K562 (cell line): ENCODE data around the gene GNG14. TPM values are rescaled to one million over a fixed set of nuclear protein-coding genes. Genes with fewer than 3 reads are reported as not detected.

Experiments used
- ATAC-seq: fragments of 200-7000 bp; cut with Tn5 transposase; 3 replicates; pipeline ENCODE4 v1.9.1; 2020; ENCODE audit warnings: moderate library complexity
- BruUV-seq: library from RNA; stranded (reverse); fragments of 400-500 nt; replicated peaks from 2 replicates; lab custom pipeline; 2021; lab: Mats Ljungman, UMichigan
- CTCF ChIA-PET: fragments of 300-600 bp; formaldehyde crosslinking; extraction: SDS; loops from one replicate; lab custom pipeline; 2021; ENCODE audit warnings: low intra/inter-chr PET ratio; lab: Yijun Ruan, JAX
- POLR2A ChIA-PET: fragments of 300-600, 350-650 bp; sonication (Branson Sonifier 250); formaldehyde crosslinking; extraction: SDS; loops from one replicate; lab custom pipeline; 2021; ENCODE audit warnings: antibody characterized with exemption, inconsistent platforms; lab: Yijun Ruan, JAX
- DNase-seq, 4 experiments: peaks; one replicate each; pipeline versions ENCODE4 v3.0.0 to v3.0.0-alpha.2; 2011 to 2018; ENCODE audit warnings: low spot score in 3 of 4, mixed read lengths in 3 of 4; ENCODE audit errors: extremely low read depth in 1 of 4
- FAIRE-seq: peaks from 2 replicates; lab custom pipeline; 2011; peaks lifted over from hg19 to GRCh38; lab: Jason Lieb, UNC
- H2AFZ ChIP-seq: 2 replicates; pipeline ENCODE4 v1.6.0; 2011; ENCODE audit warnings: low read depth, low read length, control low read depth, inconsistent platforms
- H3K27ac ChIP-seq: fragments of 200-600 bp; 3 replicates; pipeline ENCODE4 v1.8.0; 2011; ENCODE audit warnings: low read depth, mild to moderate bottlenecking, control low read depth, inconsistent platforms, low read length, moderate library complexity, mixed read lengths; ENCODE audit errors: extremely low read depth
- H3K27me3 ChIP-seq, 2 experiments: fragments of 300-600 bp in 1 of 2; 2 replicates in 1 of 2; 3 replicates in 1 of 2; pipeline versions ENCODE4 v1.6.0 to v1.8.0; 2011; ENCODE audit warnings: inconsistent platforms in 2 of 2, low read length in 2 of 2, mild to moderate bottlenecking in 1 of 2, mixed read lengths in 1 of 2, moderate library complexity in 1 of 2; ENCODE audit not compliant: control insufficient read depth in 2 of 2, insufficient read depth in 2 of 2
- H3K36me3 ChIP-seq: fragments of 300-600 bp; 3 replicates; pipeline ENCODE4 v1.8.0; 2011; ENCODE audit warnings: mild to moderate bottlenecking, low read length, inconsistent platforms; ENCODE audit not compliant: control insufficient read depth, insufficient read depth
- H3K4me1 ChIP-seq, 2 experiments: fragments of 200-600 bp in 1 of 2; replicated peaks in 1 of 2; 2 replicates in 1 of 2; 3 replicates in 1 of 2; pipeline versions ENCODE4 v1.5.1 to v1.8.0; 2011; ENCODE audit warnings: inconsistent platforms in 2 of 2, low read length in 2 of 2, mild to moderate bottlenecking in 1 of 2, mixed read lengths in 1 of 2, moderate library complexity in 1 of 2; ENCODE audit not compliant: control insufficient read depth in 2 of 2, insufficient read depth in 2 of 2
- H3K4me2 ChIP-seq: 2 replicates; pipeline ENCODE4 v1.6.1; 2011; ENCODE audit warnings: low read length, control low read depth, inconsistent platforms, mixed read lengths; ENCODE audit not compliant: insufficient read depth
- H3K4me3 ChIP-seq: fragments of 200-600 bp; sonication (generic), shearing (Covaris generic); 2 replicates; pipeline ENCODE4 v1.5.1; 2016; ENCODE audit warnings: control low read depth, inconsistent platforms
- H3K79me2 ChIP-seq: fragments of 200-600 bp; 3 replicates; pipeline ENCODE4 v1.8.0; 2011; ENCODE audit warnings: low read length, inconsistent platforms; ENCODE audit not compliant: control insufficient read depth, insufficient read depth
- H3K9ac ChIP-seq, 2 experiments: 2 replicates each; pipeline versions ENCODE4 v1.6.0 to v1.6.1; 2011; ENCODE audit warnings: low read depth in 2 of 2, low read length in 2 of 2, control low read depth in 1 of 2, inconsistent platforms in 1 of 2, mild to moderate bottlenecking in 1 of 2, mixed read lengths in 1 of 2; ENCODE audit not compliant: insufficient read depth in 1 of 2
- H3K9me1 ChIP-seq: one replicate; pipeline ENCODE4 v1.6.0; 2011; ENCODE audit warnings: inconsistent platforms, mild to moderate bottlenecking, low read length, moderate library complexity; ENCODE audit not compliant: control insufficient read depth, insufficient read depth
- H3K9me3 ChIP-seq: replicated peaks from 2 replicates; pipeline ENCODE4 v1.5.1; 2011; ENCODE audit warnings: low read depth, low read length, inconsistent platforms; ENCODE audit not compliant: control insufficient read depth, insufficient read depth
- H4K20me1 ChIP-seq: replicated peaks from 2 replicates; pipeline ENCODE4 v1.6.1; 2011; ENCODE audit warnings: low read length, inconsistent platforms, mixed read lengths; ENCODE audit not compliant: control insufficient read depth, insufficient read depth
- L3MBTL2 ChIP-seq: fragments of 450-650 bp; IDR thresholded peaks from 2 replicates; pipeline ENCODE4 v1.6.1; 2016; ENCODE audit warnings: mild to moderate bottlenecking, moderate library complexity
- SOX6 ChIP-seq: fragments of 450-650 bp; IDR thresholded peaks from 2 replicates; pipeline ENCODE4 v1.6.1; 2014; ENCODE audit warnings: mild to moderate bottlenecking
- WGBS: fragments of 100-300 bp; shearing (Covaris generic); methylation state at CpG from one replicate; pipeline ENCODE4 v1.1.6; 2016; ENCODE audit warnings: low coverage, mixed read lengths; ENCODE audit not compliant: insufficient coverage; ENCODE audit errors: missing lambda C conversion rate; 5-methylcytosine and 5-hydroxymethylcytosine counted together
- in situ Hi-C: fragments of 300-500 bp; cut with MboI; formaldehyde crosslinking; loops from 4 replicates; pipeline ENCODE4 v1.15.0; 2018; ENCODE audit warnings: inconsistent platforms, mixed read lengths
- intact Hi-C: fragments of 100-400 bp; cut with micrococcal nuclease; formaldehyde crosslinking; loops from 2 replicates; pipeline ENCODE4 v1.14.2; 2022
- polyA plus RNA-seq, 8 experiments: library from polyadenylated mRNA; depleted of rRNA in 4 of 8; stranded (reverse) in 5 of 8; unstranded in 3 of 8; fragments of >200 nt; fragmentation: Nextera tagmentation in 2 of 8; fragmentation: Illumina TruSeq in 1 of 8; extraction: Ambion mirVana in 2 of 8; extraction: Trizol in 1 of 8; gene quantifications; 2 replicates each; pipeline versions ENCODE4 v1.2.1 to v1.2.3, GENCODE V29; 2011 to 2014; ENCODE audit warnings: inconsistent platforms in 1 of 8, missing spikeins in 1 of 8
- total RNA-seq, 7 experiments: library from RNA; depleted of rRNA in 6 of 7; stranded (reverse); fragments of >200 nt in 6 of 7; fragmentation: Illumina TruSeq in 2 of 7; extraction: Trizol in 2 of 7; gene quantifications; 2 replicates each; pipeline versions ENCODE4 v1.2.1 to v1.2.3, GENCODE V29; 2011 to 2021; ENCODE audit warnings: low replicate concordance in 1 of 7
- TF ChIP-seq, protein P1 (sequence below): sonication (generic); formaldehyde crosslinking; IDR thresholded peaks from 2 replicates; pipeline ENCODE4 v1.8.1; 2023; ENCODE audit warnings: mild to moderate bottlenecking, missing genetic modification reagents

GNG14 gene
- total and polyA plus RNA-seq, 9 of the 15 experiments (the other 6 are each of a cell fraction or from before 2014, with no cell fraction given): not detected

GRCh38 chr19:12689581-12690216 is 1.9 kb downstream of the GNG14 start:
- no peak overlapping the region for H3K27ac ChIP-seq
- peaks cover 46% of the 10 kb centered on the region; the same call in 2 of the 3 replicates for H3K36me3 ChIP-seq
- H3K9me3 ChIP-seq: no peaks in the 10 kb centered on the region
- CTCF ChIA-PET: no interaction called here
- H3K9me1 ChIP-seq: no peaks in the 10 kb centered on the region
- no TSS peak for BruUV-seq
- no peak overlapping the region for H3K4me2 ChIP-seq
- H3K4me1 ChIP-seq: peaks cover 0 to 36% of the 10 kb centered on the region in 2 experiments; a peak in 2 of 5 replicates
- no peak overlapping the region for H3K4me3 ChIP-seq
- TF ChIP-seq L3MBTL2: no peak
- TF ChIP-seq, protein P1, sequence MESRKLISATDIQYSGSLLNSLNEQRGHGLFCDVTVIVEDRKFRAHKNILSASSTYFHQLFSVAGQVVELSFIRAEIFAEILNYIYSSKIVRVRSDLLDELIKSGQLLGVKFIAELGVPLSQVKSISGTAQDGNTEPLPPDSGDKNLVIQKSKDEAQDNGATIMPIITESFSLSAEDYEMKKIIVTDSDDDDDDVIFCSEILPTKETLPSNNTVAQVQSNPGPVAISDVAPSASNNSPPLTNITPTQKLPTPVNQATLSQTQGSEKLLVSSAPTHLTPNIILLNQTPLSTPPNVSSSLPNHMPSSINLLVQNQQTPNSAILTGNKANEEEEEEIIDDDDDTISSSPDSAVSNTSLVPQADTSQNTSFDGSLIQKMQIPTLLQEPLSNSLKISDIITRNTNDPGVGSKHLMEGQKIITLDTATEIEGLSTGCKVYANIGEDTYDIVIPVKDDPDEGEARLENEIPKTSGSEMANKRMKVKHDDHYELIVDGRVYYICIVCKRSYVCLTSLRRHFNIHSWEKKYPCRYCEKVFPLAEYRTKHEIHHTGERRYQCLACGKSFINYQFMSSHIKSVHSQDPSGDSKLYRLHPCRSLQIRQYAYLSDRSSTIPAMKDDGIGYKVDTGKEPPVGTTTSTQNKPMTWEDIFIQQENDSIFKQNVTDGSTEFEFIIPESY (CRISPR knock-in tag): 0 out of 2 replicates have a peak, but pooled peaks have one; percentile 32
- TF ChIP-seq SOX6: no peak
- TF ChIP-seq, all 486 proteins: peak for 1
- 0 out of 4 replicates have a peak overlapping the region, but pooled peaks of 1 of the 2 experiments have one; percentile 20 for H3K9ac ChIP-seq
- ATAC-seq (no peak), DNase-seq (no peak), FAIRE-seq (no peak)
- no peaks in the 10 kb centered on the region for H3K79me2 ChIP-seq
- 85% methylated on average over 21 of the region's 26 CpGs for WGBS
- H4K20me1 ChIP-seq: no peaks in the 10 kb centered on the region
- in situ Hi-C loops (no loop called here), intact Hi-C loops (no loop called here)
- no peak overlapping the region for H2AFZ ChIP-seq
- POLR2A ChIA-PET: interaction anchor here (1.1 kb wide), 1 partner anchor 24 kb away, joined by 5 read pairs; no protein-coding TSS in a partner anchor
- no peaks in the 10 kb centered on the region for H3K27me3 ChIP-seq
